B cell (primary cell): Measurements from ENCODE around the gene CEP55. TPM values are rescaled to one million over a fixed set of nuclear protein-coding genes. Genes with fewer than 3 reads are reported as not detected.

Experiments used
- ATAC-seq: fragments of 200-7000 bp; cut with Tn5 transposase; one replicate; pipeline ENCODE4 v1.10.0; 2021; ENCODE audit warnings: low read depth, mild to moderate bottlenecking, moderate number of reproducible peaks, moderate library complexity
- CTCF ChIA-PET: fragments of 350-600 bp; sonication (Branson Sonifier 250); formaldehyde crosslinking; loops from one replicate; lab custom pipeline; 2021; ENCODE audit warnings: antibody characterized with exemption, inconsistent platforms; lab: Charles Lee
- POLR2A ChIA-PET: fragments of 350-600 bp; sonication (Branson Sonifier 250); formaldehyde crosslinking; loops from one replicate; lab custom pipeline; 2021; ENCODE audit warnings: antibody characterized with exemption; lab: Charles Lee
- DNase-seq: peaks from one replicate; pipeline ENCODE4 v3.0.0; 2013
- H2AFZ ChIP-seq: 2 replicates; pipeline ENCODE4 v1.6.1; 2012; ENCODE audit warnings: mild to moderate bottlenecking, low read depth, low read length; ENCODE audit not compliant: insufficient read depth, poor library complexity, severe bottlenecking
- H3K27ac ChIP-seq, 2 donors: 1 replicate in 1 of 2; 2 replicates in 1 of 2; pipeline ENCODE4 v1.5.1; 2012 to 2013; ENCODE audit warnings: low read length in 2 of 2, mild to moderate bottlenecking in 2 of 2, moderate library complexity in 1 of 2
- H3K27me3 ChIP-seq, 4 experiments: fragments of 200-600 bp in 1 of 4; sonication (generic) in 1 of 4; replicated peaks in 1 of 4; 1 replicate in 2 of 4; 2 replicates in 2 of 4; pipeline versions ENCODE4 v1.6.1 to v1.7.0; 2013 to 2016; ENCODE audit warnings: low read length in 3 of 4, mild to moderate bottlenecking in 2 of 4, mixed read lengths in 1 of 4, moderate library complexity in 1 of 4; ENCODE audit not compliant: insufficient read depth in 4 of 4, control insufficient read depth in 3 of 4; ENCODE audit errors: control extremely low read depth in 1 of 4
- H3K36me3 ChIP-seq, 2 experiments: replicated peaks in 1 of 2; 1 replicate in 1 of 2; 2 replicates in 1 of 2; pipeline versions ENCODE4 v1.6.1 to v1.7.1; 2013; ENCODE audit warnings: low read length in 1 of 2; ENCODE audit not compliant: insufficient read depth in 2 of 2, control insufficient read depth in 1 of 2; ENCODE audit errors: control extremely low read depth in 1 of 2, extremely low read depth in 1 of 2
- H3K4me1 ChIP-seq, 2 donors: fragments of 200-600 bp in 1 of 2; sonication (generic) in 1 of 2; 1 replicate in 1 of 2; 2 replicates in 1 of 2; pipeline versions ENCODE4 v1.5.1 to v1.6.1; 2013 to 2017; ENCODE audit warnings: low read length in 2 of 2; ENCODE audit not compliant: control insufficient read depth in 2 of 2, insufficient read depth in 2 of 2
- H3K4me2 ChIP-seq: replicated peaks from 2 replicates; pipeline ENCODE3; 2012; ENCODE audit warnings: mild to moderate bottlenecking, low read depth, low read length; ENCODE audit not compliant: poor library complexity, severe bottlenecking
- H3K4me3 ChIP-seq, 5 experiments: fragments of 200-600 bp in 1 of 5; sonication (generic) in 1 of 5; 1 replicate in 3 of 5; 2 replicates in 2 of 5; pipeline versions ENCODE4 v1.5.1 to v1.7.0; 2011 to 2016; ENCODE audit warnings: low read length in 4 of 5, mild to moderate bottlenecking in 4 of 5, low read depth in 2 of 5, control low read depth in 1 of 5, moderate library complexity in 1 of 5; ENCODE audit not compliant: insufficient read depth in 1 of 5; ENCODE audit errors: control extremely low read depth in 1 of 5, extremely low read depth in 1 of 5
- H3K79me2 ChIP-seq: fragments of 200-600 bp; sonication (generic); one replicate; pipeline ENCODE4 v1.6.0; 2016; ENCODE audit warnings: low read length; ENCODE audit not compliant: control insufficient read depth, insufficient read depth
- H3K9ac ChIP-seq: fragments of 200-600 bp; sonication (generic); 2 replicates; pipeline ENCODE4 v1.6.1; 2017; ENCODE audit warnings: mild to moderate bottlenecking, low read length, moderate library complexity
- H3K9me3 ChIP-seq, 3 donors: one replicate each; pipeline versions ENCODE4 v1.6.1 to v1.7.1; 2013; ENCODE audit warnings: low read length in 2 of 3; ENCODE audit not compliant: control insufficient read depth in 2 of 3, insufficient read depth in 1 of 3; ENCODE audit errors: control extremely low read depth in 1 of 3
- H4K20me1 ChIP-seq: 2 replicates; pipeline ENCODE4 v1.6.0; 2012; ENCODE audit warnings: mild to moderate bottlenecking, low read length; ENCODE audit not compliant: insufficient read depth, control insufficient read depth, poor library complexity, severe bottlenecking
- H3K27ac Mint-ChIP-seq: one replicate; pipeline ENCODE4 v1.8.0; 2021; ENCODE audit warnings: mixed read lengths
- H3K27me3 Mint-ChIP-seq: one replicate; pipeline ENCODE4 v1.8.0; 2021; ENCODE audit warnings: mixed read lengths
- H3K4me1 Mint-ChIP-seq: one replicate; pipeline ENCODE4 v1.8.0; 2021; ENCODE audit warnings: mixed read lengths
- H3K4me3 Mint-ChIP-seq: one replicate; pipeline ENCODE4 v1.8.0; 2021; ENCODE audit warnings: mixed read lengths
- H3K9me3 Mint-ChIP-seq: one replicate; pipeline ENCODE4 v1.8.0; 2022; ENCODE audit warnings: mixed read lengths; ENCODE audit not compliant: insufficient read depth
- CTCF ChIP-seq: fragments of 200-600 bp; IDR thresholded peaks from one replicate; pipeline ENCODE4 v1.8.0; 2022; ENCODE audit warnings: antibody characterized with exemption, mild to moderate bottlenecking
- EZH2 ChIP-seq: IDR thresholded peaks from 2 replicates; pipeline ENCODE4 v1.6.1; 2012; ENCODE audit warnings: borderline replicate concordance, low read depth, mild to moderate bottlenecking, moderate library complexity, low read length; ENCODE audit not compliant: insufficient read depth, poor library complexity, severe bottlenecking
- WGBS: methylation state at CpG from one replicate; pipeline ENCODE4 v1.1.5; 2013; ENCODE audit warnings: missing lambda C conversion rate; ENCODE audit not compliant: insufficient coverage; 5-methylcytosine and 5-hydroxymethylcytosine counted together
- intact Hi-C: fragments of 100-400 bp; cut with micrococcal nuclease; formaldehyde crosslinking; loops from one replicate; pipeline ENCODE4 v1.10.0; 2022
- polyA plus RNA-seq: library from polyadenylated mRNA; depleted of rRNA; stranded (reverse); fragments of >200 nt; gene quantifications from 2 replicates; pipeline ENCODE4 v1.2.3, GENCODE V29; 2012
- total RNA-seq, 2 donors: library from RNA; stranded (reverse); fragments of 120-200 nt in 1 of 2; gene quantifications; 1 replicate in 1 of 2; 2 replicates in 1 of 2; pipeline versions ENCODE4 v1.2.3 to v1.2.4, GENCODE V29; 2013 to 2022

CEP55 gene
- total and polyA plus RNA-seq, 2 donors (not counting 1 experiment from before 2014, with no cell fraction given) = 0.12 to 0.27 TPM

GRCh38 chr10:93476756-93477155 is 19.7 kb upstream of the CEP55 start:
- H3K4me1 ChIP-seq = peaks cover 4 to 5% of the 10 kb centered on the region in 2 donors
- H3K9me3 ChIP-seq = no peaks in the 10 kb centered on the region
- DNase-seq (no peak), ATAC-seq (no peak)
- POLR2A ChIA-PET = no interaction called here
- Mint-ChIP-seq H3K4me1 (peaks cover 6% of the 10 kb centered on the region), H3K4me3 (no peak overlapping the region), H3K27me3 (peaks cover 6% of the 10 kb centered on the region), H3K27ac (no peak overlapping the region), H3K9me3 (no peaks in the 10 kb centered on the region)
- no peak overlapping the region for H3K4me2 ChIP-seq
- intact Hi-C loops = no loop called here
- CTCF ChIA-PET = interaction anchor here (0.6 to 11.3 kb wide), 2 partner anchors 23 to 98 kb away, joined by 4 to 342 read pairs; no protein-coding TSS in a partner anchor
- H3K27ac ChIP-seq = no peak overlapping the region
- H2AFZ ChIP-seq = no peak overlapping the region
- H4K20me1 ChIP-seq = no peaks in the 10 kb centered on the region
- H3K36me3 ChIP-seq = no peaks in the 10 kb centered on the region
- no peaks in the 10 kb centered on the region for H3K79me2 ChIP-seq
- H3K9ac ChIP-seq = no peak overlapping the region
- TF ChIP-seq EZH2 (no peak), CTCF (no peak)
- peaks cover 0 to 9% (median 0%) of the 10 kb centered on the region in 4 experiments for H3K27me3 ChIP-seq
- no CpG with 5 or more reads among the region's 2 CpGs for WGBS
- H3K4me3 ChIP-seq = no peak overlapping the region

DNA sequence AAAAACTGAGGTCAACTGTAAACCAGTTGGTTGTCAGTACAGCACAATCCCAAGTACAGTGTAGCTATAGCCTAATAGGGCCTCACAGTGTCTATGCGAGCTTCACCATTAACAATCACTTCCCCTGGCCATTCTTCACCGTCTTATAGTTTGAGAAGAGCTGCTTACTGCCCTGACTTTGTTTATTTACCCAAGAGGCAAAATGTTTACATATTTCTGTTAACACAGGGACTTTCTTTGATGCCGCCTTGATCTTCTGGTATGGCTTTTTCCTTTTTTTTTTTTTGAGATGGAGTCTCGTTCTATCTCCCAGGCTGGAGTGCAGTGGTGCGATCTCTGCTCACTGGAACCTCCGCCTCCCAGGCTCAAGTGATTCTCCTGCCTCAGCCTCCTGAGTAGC is 17.5 kb upstream of the CEP55 start:
- Mint-ChIP-seq H3K27ac (no peak overlapping the region), H3K9me3 (no peaks in the 10 kb centered on the region), H3K4me1 (peaks cover 15% of the 10 kb centered on the region), H3K27me3 (peaks cover 13% of the 10 kb centered on the region), H3K4me3 (no peak overlapping the region)
- no peak for TF ChIP-seq EZH2
- no peak for ATAC-seq
- peaks cover 0 to 16% (median 0%) of the 10 kb centered on the region in 4 experiments for H3K27me3 ChIP-seq
- DNase-seq = no peak
- H2AFZ ChIP-seq = no peak overlapping the region
- POLR2A ChIA-PET = interaction anchor here (0.7 kb wide), 1 partner anchor 18 kb away, joined by 4 read pairs; no protein-coding TSS in a partner anchor
- no peaks in the 10 kb centered on the region for H3K36me3 ChIP-seq
- CTCF ChIA-PET = interaction anchor here (0.7 to 11.3 kb wide), 3 partner anchors 70 to 1668 kb away, joined by 3 to 342 read pairs (median 3); no protein-coding TSS in a partner anchor
- no peak overlapping the region for H3K9ac ChIP-seq
- H3K4me2 ChIP-seq = no peak overlapping the region
- intact Hi-C loops = no loop called here
- 0% methylated on average over 1 of the region's 6 CpGs for WGBS
- no peak overlapping the region for H3K4me3 ChIP-seq
- no peaks in the 10 kb centered on the region for H3K9me3 ChIP-seq
- no peaks in the 10 kb centered on the region for H4K20me1 ChIP-seq
- H3K79me2 ChIP-seq = no peaks in the 10 kb centered on the region
- peaks cover 12 to 14% of the 10 kb centered on the region in 2 donors for H3K4me1 ChIP-seq
- H3K27ac ChIP-seq = no peak overlapping the region
